Stimulated activated naive CD4-positive, alpha-beta T cell (primary cell): ENCODE data around the gene DTD1.

Experiments
- DNase-seq, 6 experiments: peaks; one replicate each; lab custom pipeline; 2025; lab: John Stamatoyannopoulos, UW

Gene DTD1, protein sequence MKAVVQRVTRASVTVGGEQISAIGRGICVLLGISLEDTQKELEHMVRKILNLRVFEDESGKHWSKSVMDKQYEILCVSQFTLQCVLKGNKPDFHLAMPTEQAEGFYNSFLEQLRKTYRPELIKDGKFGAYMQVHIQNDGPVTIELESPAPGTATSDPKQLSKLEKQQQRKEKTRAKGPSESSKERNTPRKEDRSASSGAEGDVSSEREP

GRCh38 chr20:18587665-18588573 lies at the start of gene DTD1:
DTD1 (plus strand) TSS chr20:18588054; CDS start chr20:18588073, 19 bp downstream.
- peak; percentile 33 to 73 (median 56) for DNase-seq

DNA sequence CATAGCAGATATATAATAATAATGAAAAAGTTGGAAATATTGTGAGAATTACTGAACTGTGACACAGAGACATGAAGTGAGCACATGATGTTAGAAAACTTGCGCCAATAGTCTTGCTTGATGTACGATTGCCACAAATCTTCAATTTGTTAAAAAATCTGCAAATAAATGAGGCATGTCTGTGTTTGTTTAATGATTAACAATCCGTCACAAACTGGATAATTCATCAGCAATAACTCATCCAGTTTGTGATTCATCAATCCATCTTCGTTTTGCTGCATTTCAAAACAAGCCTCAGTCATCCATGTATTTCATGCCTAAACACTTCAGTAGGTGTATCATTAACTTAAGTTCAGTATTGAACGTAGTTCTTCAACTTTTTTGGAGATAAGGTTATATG lies 46.1 kb upstream of the DTD1 start:
- DNase-seq: no peak

- no peak for DNase-seq
These were observed 44.6 kb upstream of the DTD1 start for GRCh38 chr20:18543216-18543615.

- no peak for DNase-seq
These were observed 43.9 kb upstream of the DTD1 start for GRCh38 chr20:18543932-18544331.

GRCh38 chr20:18545566-18545965 lies 42.3 kb upstream of the DTD1 start:
- DNase-seq: no peak

GRCh38 chr20:18548465-18548864 lies 39.4 kb upstream of the DTD1 start:
- DNase-seq: no peak

GRCh38 chr20:18553746-18554145 lies 34.1 kb upstream of the DTD1 start:
- DNase-seq: no peak

DNA sequence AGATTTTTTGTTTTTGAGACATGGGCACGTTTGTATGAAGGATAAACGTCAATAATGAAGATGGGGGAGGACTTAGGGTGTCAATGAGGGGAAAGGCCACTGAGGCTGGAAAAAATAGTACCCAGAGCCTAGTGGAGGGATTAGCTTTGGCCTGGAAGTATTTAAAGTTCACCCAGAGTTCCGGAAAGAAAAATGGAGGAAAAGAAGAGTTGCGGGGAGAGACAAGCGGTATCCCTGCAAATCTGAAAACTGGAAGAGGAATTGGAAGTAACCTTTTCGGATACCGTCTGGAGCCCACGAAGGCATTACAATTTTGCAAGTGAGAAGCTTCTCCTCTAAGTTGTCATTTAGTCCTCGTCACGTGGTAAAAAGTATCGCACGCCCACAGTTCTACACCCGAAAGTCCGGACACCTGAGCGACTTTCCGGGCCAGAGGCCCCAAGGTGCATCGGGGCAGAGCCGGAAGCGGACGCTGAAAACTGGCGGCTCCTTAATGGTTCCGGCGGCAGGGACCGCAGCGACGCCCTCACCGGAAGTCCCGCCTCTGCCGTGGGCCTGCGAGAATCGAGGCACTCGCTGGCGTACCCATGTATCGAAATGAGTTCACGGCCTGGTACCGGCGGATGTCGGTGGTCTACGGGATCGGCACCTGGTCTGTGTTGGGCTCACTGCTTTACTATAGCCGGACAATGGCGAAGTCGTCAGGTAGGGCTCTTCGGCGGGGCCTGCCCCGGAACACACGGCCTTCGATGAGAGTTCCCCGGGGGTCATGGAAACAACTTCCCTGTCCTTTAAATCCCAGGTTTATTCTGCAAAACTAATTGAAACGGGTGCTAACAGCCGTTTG lies 20.7 kb upstream of the DTD1 start, which contains the start of gene SMIM26:
TSS of gene SMIM26 (plus strand) at position 541 of the 847 bp plus-strand sequence. CDS start at position 588, 47 bp downstream.
- peak; percentile 81 to 93 (median 86) for DNase-seq

GRCh38 chr20:18567739-18568091 lies 20.1 kb upstream of the DTD1 start:
- DNase-seq: no peak

DNA sequence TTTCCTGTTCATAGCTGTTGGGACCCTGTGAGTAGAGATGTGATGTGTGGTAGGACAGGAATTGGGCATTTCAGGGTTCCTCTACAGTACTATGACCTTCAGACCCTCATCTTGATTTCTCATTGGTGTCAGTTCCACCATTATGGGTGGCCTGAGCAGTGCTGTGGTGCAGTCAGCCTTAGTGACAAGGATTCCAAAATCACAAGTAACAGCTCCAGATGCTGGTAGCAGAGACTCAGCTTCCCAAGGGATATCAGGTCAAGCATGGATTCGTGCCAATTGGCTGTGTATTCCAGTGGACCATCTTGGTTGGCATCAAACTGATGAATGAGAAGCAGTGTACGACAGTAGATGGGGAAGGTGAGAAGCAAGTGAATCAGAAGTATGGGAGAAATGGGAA lies 16.8 kb upstream of the DTD1 start:
- DNase-seq: no peak

GRCh38 chr20:18571578-18571977 lies 16.3 kb upstream of the DTD1 start:
- no peak for DNase-seq

DNA sequence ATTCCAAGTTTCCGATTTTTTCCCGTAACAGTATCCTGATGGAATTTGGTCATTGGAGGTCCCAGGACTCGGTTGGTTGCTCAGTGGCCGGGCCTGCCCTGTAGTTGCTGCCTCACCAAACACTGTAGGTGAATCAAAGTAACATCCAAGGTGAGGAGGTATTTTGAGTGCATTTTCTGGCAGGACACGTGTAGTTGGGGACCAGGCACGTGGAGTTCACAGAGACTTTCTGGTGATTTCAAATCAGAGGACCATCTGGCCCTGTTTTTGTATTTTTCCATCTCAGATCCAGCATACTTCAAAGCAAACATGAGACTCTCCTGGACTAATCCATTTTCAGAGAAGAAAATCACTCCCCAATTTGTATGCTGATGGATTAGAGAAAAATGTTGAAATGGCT lies 9.9 kb upstream of the DTD1 start:
- DNase-seq: no peak

DNA sequence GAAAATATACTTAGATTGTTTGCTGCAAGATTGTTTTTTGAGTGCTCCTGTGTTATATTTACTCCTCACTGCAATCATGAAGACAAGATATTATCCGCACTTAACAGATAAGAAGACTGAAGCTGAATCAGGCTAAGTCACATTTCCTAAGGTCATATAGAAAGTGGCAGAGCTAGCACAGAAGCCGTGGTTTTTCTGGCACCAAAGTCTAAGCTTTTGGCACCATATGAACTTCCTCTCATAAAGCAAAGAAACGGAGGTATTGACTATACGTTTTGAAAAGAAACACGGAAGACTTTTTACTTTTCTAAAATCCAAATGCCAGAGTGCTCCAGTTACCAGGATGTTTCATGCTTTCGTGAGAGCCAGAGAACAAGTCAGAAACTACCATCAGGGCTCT lies 9.3 kb upstream of the DTD1 start:
- DNase-seq: no peak

DNA sequence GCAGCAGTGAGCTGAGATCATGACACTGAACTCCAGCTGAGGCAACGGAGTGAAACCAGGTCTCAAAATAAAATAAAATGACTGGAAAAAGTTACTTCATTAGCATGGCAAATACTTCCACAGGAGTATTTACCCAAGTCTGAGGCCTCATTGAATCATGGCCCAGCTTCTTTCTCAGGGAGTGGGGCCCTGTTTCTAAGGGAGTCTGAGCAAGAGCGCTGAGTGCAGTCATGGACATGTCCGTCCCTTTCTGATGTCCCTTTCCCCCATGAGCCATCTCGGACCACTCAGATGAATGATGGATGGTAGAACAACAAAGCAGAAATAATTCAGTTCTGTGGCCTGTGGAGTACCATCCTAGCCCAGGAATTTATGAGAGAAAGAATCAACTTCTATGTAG lies 7.8 kb upstream of the DTD1 start:
- no peak for DNase-seq

DNA sequence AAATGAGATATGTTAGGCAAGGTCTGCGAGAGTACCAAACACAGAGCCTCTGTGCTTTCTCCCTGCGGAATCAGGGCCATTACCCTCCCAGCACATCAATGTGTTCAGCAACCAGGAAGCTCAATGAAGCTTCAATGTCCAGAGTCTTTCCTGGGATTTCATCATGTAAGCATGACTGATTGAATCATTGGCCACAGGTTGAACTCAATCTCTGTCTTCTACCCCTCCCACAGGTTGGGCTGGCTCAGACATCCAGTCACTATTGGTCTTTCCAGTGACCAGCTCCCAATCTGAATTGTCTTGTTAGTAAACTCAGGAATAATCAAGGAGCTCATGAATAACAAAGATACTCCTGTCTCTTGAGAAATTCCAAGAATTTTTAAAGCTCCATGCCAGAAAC lies 2.7 kb upstream of the DTD1 start:
- no peak for DNase-seq

- no peak for DNase-seq
These were observed 700 bp downstream of the DTD1 start for GRCh38 chr20:18588574-18588933.

GRCh38 chr20:18589941-18590674 lies 2.3 kb downstream of the DTD1 start:
- DNase-seq: no peak

GRCh38 chr20:18596270-18596669 lies 8.4 kb downstream of the DTD1 start:
- no peak for DNase-seq

GRCh38 chr20:18609741-18610140 lies 21.9 kb downstream of the DTD1 start:
- DNase-seq: no peak

DNA sequence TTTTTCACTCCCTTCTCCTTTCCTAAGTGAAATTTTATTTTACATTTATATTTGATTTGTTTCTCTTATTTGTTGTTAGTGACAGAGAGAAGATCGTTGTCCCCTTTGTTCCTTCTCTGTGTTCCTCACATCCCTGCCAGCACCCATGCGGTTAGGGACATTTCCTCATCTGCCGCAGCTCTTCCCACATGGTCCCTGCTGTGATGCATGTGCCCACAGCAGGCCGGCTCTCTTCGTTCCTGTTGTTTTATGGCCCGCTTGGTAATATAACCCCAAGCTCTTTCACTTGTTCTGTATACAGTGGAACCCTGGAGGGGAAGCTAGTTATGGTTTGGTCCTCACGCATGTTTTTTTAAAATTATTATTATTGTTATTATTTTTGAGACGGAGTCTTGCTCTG lies 23.6 kb downstream of the DTD1 start:
- no peak for DNase-seq

GRCh38 chr20:18613553-18613952 lies 25.7 kb downstream of the DTD1 start:
- DNase-seq: no peak

- no peak for DNase-seq
These were observed 26.4 kb downstream of the DTD1 start for GRCh38 chr20:18614244-18614643.
